Measurements from ENCODE around the gene GNAL. TPM values are rescaled to one million over a fixed set of nuclear protein-coding genes. Genes with fewer than 3 reads are reported as not detected.

The GNAL gene
- total and polyA plus RNA-seq, 2 donors from 2014 or later = 1.8 to 9.7 TPM

DNA sequence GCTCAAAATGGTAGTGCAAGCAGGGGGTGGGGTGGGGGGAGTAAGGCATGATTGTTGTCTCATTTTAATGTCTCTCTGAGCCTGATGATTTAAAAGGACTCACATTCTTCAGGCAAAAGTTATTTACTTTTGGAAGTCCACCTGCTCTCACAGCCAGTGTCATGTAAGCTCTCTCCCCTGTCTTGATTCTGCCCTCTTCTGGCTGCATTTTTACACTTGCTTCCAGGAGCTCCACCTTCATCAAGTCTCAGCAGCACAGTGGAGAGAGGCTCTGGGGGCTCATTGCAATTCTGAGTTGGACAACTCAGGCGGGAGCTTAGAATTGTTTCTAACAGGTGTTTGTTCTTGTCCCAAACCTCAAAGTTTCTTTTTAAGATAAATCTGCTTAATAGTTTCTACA lies 39.2 kb downstream of the GNAL start:
- H3K4me1 ChIP-seq (ENCODE audit: control insufficient read depth in 2 of 3, insufficient read depth in 2 of 3, low read depth in 1 of 3, low read length in 3 of 3) = peaks cover 0 to 2% (median 0%) of the 10 kb centered on the region in 3 donors
- no peak for FAIRE-seq
- DNase-seq = peak in 3 of 5 donors; percentile 27 to 66 (median 51)
- TF ChIP-seq, protein P1, sequence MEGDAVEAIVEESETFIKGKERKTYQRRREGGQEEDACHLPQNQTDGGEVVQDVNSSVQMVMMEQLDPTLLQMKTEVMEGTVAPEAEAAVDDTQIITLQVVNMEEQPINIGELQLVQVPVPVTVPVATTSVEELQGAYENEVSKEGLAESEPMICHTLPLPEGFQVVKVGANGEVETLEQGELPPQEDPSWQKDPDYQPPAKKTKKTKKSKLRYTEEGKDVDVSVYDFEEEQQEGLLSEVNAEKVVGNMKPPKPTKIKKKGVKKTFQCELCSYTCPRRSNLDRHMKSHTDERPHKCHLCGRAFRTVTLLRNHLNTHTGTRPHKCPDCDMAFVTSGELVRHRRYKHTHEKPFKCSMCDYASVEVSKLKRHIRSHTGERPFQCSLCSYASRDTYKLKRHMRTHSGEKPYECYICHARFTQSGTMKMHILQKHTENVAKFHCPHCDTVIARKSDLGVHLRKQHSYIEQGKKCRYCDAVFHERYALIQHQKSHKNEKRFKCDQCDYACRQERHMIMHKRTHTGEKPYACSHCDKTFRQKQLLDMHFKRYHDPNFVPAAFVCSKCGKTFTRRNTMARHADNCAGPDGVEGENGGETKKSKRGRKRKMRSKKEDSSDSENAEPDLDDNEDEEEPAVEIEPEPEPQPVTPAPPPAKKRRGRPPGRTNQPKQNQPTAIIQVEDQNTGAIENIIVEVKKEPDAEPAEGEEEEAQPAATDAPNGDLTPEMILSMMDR (IDR thresholded peaks at IDR 0.05; ENCODE audit: borderline replicate concordance, extremely low read depth, insufficient read depth) = no peak
- H3K9me3 ChIP-seq (ENCODE audit: control insufficient read depth in 2 of 3, insufficient read depth in 1 of 3, low read length in 3 of 3) = no peaks in the 10 kb centered on the region
- no peak overlapping the region for H3K9ac ChIP-seq (ENCODE audit: low read length in 3 of 3)
- no peaks in the 10 kb centered on the region for H3K27me3 ChIP-seq (ENCODE audit: control insufficient read depth, insufficient read depth, low read length)
- H3K4me3 ChIP-seq (ENCODE audit: low read length in 3 of 3) = no peak overlapping the region
- H3K36me3 ChIP-seq (ENCODE audit: control insufficient read depth in 2 of 3, insufficient read depth in 3 of 3, low read length in 3 of 3) = no peaks in the 10 kb centered on the region
- intact Hi-C loops (cut with DNase I) = no loop called here
- no peak overlapping the region for H3K27ac ChIP-seq (ENCODE audit: low read depth in 2 of 2, low read length in 2 of 2)

DNA sequence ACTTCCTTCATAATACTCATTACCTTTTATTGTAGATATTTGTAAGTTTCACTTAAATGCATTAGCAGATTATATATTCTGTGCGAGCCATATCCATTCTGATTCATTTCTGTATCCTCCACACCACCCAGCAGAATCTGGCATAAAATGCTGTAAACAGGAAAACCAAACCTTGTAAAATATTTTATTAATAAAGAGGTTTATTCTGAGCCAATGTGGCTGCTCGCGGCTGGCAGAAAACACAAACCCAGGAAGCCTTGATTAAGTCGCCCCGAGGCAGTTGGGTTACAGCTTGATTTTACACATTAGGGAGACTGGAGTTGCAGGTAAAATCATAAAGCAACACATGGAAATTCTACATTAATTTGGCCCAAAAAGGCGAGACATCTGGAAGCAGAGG lies 40.5 kb downstream of the GNAL start:
- TF ChIP-seq, protein P1 (IDR thresholded peaks at IDR 0.05; ENCODE audit: borderline replicate concordance, extremely low read depth, insufficient read depth) = no peak
- DNase-seq (peak in 1 of 5 donors; percentile 12), FAIRE-seq (no peak)
- intact Hi-C loops (cut with DNase I) = no loop called here
- Histone ChIP-seq H3K36me3 (ENCODE audit: control insufficient read depth in 2 of 3, insufficient read depth in 3 of 3, low read length in 3 of 3) (no peaks in the 10 kb centered on the region), H3K4me3 (ENCODE audit: low read length in 3 of 3) (no peak overlapping the region), H3K27ac (ENCODE audit: low read depth in 2 of 2, low read length in 2 of 2) (no peak overlapping the region), H3K9me3 (ENCODE audit: control insufficient read depth in 2 of 3, insufficient read depth in 1 of 3, low read length in 3 of 3) (no peaks in the 10 kb centered on the region), H3K27me3 (ENCODE audit: control insufficient read depth, insufficient read depth, low read length) (no peaks in the 10 kb centered on the region), H3K9ac (ENCODE audit: low read length in 3 of 3) (no peak overlapping the region), H3K4me1 (ENCODE audit: control insufficient read depth in 2 of 3, insufficient read depth in 2 of 3, low read depth in 1 of 3, low read length in 3 of 3) (peaks cover 0 to 2% (median 0%) of the 10 kb centered on the region in 3 donors)

DNA sequence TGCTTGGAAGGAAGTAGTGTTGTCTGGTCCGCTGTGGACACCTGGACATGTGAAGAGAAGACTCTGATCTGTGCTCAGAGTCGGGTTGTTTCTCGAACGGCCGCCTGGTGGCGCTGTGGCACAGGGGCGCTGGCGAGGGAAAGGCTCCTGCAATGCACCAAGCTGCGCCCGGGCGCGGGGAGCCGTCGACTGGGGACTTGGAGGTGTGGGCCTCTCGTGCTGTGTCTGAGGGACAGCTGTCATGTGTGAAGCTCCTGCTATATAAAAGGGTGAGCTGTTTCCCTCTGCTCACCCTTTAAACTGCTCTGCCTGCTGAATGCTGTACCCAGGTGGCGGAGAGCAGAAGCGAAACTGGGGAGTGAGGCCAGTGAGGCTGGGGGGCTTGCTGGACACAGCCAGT lies 44.0 kb downstream of the GNAL start:
- intact Hi-C loops (cut with DNase I) = no loop called here
- no peaks in the 10 kb centered on the region for H3K27me3 ChIP-seq (ENCODE audit: control insufficient read depth, insufficient read depth, low read length)
- no peak overlapping the region for H3K9ac ChIP-seq (ENCODE audit: low read length in 3 of 3)
- peak overlapping the region in 2 of 3 donors; percentile 25 to 31 for H3K4me3 ChIP-seq (ENCODE audit: low read length in 3 of 3)
- TF ChIP-seq, protein P1 (IDR thresholded peaks at IDR 0.05; ENCODE audit: borderline replicate concordance, extremely low read depth, insufficient read depth) = peak; percentile 81
- no peaks in the 10 kb centered on the region for H3K36me3 ChIP-seq (ENCODE audit: control insufficient read depth in 2 of 3, insufficient read depth in 3 of 3, low read length in 3 of 3)
- H3K4me1 ChIP-seq (ENCODE audit: control insufficient read depth in 2 of 3, insufficient read depth in 2 of 3, low read depth in 1 of 3, low read length in 3 of 3) = peaks cover 0 to 2% (median 0%) of the 10 kb centered on the region in 3 donors
- H3K27ac ChIP-seq (ENCODE audit: low read depth in 2 of 2, low read length in 2 of 2) = no peak overlapping the region
- DNase-seq (peak; percentile 80 to 88 (median 83)), FAIRE-seq (no peak)
- H3K9me3 ChIP-seq (ENCODE audit: control insufficient read depth in 2 of 3, insufficient read depth in 1 of 3, low read length in 3 of 3) = no peaks in the 10 kb centered on the region

DNA sequence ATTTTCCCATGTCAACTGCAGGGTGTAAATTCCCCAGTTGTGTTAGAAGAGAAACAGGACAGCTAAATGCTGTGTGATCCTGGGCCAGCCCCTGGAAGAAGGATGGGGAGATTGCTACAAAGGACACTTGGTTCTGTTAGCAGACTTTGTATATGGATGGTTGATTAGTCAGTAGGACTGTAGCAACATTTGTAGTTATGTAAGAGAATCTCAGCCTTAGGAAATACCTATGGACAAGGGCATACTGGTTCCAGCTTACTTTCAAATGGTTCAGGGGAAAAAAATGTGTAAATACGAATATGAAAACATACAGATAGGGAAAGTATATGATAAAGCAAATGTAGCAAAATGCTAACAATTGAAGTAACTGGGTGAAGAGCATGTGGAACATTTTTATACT lies 47.6 kb downstream of the GNAL start:
- no peaks in the 10 kb centered on the region for H3K27me3 ChIP-seq (ENCODE audit: control insufficient read depth, insufficient read depth, low read length)
- H3K36me3 ChIP-seq (ENCODE audit: control insufficient read depth in 2 of 3, insufficient read depth in 3 of 3, low read length in 3 of 3) = no peaks in the 10 kb centered on the region
- no peaks in the 10 kb centered on the region for H3K9me3 ChIP-seq (ENCODE audit: control insufficient read depth in 2 of 3, insufficient read depth in 1 of 3, low read length in 3 of 3)
- TF ChIP-seq, protein P1 (IDR thresholded peaks at IDR 0.05; ENCODE audit: borderline replicate concordance, extremely low read depth, insufficient read depth) = no peak
- DNase-seq = no peak
- intact Hi-C loops (cut with DNase I) = no loop called here
- H3K9ac ChIP-seq (ENCODE audit: low read length in 3 of 3) = no peak overlapping the region
- no peak overlapping the region for H3K4me3 ChIP-seq (ENCODE audit: low read length in 3 of 3)
- H3K4me1 ChIP-seq (ENCODE audit: control insufficient read depth in 2 of 3, insufficient read depth in 2 of 3, low read depth in 1 of 3, low read length in 3 of 3) = peaks cover 0 to 2% (median 0%) of the 10 kb centered on the region in 3 donors
- no peak overlapping the region for H3K27ac ChIP-seq (ENCODE audit: low read depth in 2 of 2, low read length in 2 of 2)
- no peak for FAIRE-seq

Data from kidney (tissue), 14 donors.